Tibial nerve (tissue), 3 donors: ENCODE data around the gene TMC4.
"Not testable (repeated sequence)": the region's sequence is repeated elsewhere in the genome, so short reads cannot be mapped to it uniquely, and the experiment has no call there.

Experiments
- CTCF ChIP-seq, 5 experiments: fragments of 200-600 bp in 3 of 5; fragments of 450-650 bp in 2 of 5; sonication (generic) in 3 of 5; IDR thresholded peaks; one replicate each; pipeline ENCODE4 v1.5.1; 2016 to 2019; ENCODE audit warnings: antibody characterized with exemption in 5 of 5, mild to moderate bottlenecking in 3 of 5, moderate library complexity in 2 of 5
- POLR2A ChIP-seq, 2 donors: fragments of 450-650 bp; IDR thresholded peaks; one replicate each; pipeline ENCODE4 v1.6.1; 2017; ENCODE audit warnings: antibody characterized with exemption in 2 of 2, mild to moderate bottlenecking in 2 of 2, moderate library complexity in 2 of 2

DNA sequence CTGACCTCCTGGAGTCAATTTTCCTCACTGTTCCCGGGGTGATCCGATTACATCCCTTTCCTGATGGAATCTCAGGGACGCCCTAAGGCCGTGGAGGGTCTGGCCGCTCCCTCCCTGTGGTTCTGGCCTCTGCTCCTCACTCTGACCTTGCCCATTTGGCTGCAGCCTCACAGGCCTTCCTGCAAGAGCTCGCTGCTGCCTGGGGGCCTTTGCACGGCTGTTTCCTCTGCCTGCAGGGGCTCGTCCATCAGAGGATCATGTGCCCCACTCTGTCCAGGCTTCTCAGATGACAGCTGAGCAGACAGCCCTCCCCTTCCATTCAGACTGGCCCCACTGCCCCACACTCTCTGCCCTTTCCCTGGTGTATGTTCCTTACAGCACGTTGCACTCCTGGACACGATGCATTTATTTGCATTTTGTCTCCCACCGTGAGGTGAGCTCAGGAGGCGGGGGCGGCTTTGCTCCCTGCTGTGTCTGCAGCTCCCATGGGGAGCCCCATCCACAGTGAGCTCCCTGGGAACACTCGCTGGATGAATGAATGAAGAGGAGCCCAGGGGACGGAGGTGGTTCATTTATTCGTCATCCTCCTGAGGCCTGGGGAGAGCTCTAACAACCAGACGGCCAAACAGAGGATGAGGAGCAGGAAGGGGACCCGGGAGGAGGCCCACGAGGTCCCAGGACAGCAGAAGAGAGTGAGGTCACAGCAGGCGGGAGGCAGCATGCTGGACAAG lies 44.7 kb upstream of the TMC4 start:
- TF ChIP-seq POLR2A, CTCF (IDR thresholded peaks at IDR 0.05): not testable (repeated sequence)
